Measurements from ENCODE around the gene SPAST. TPM values are rescaled to one million over a fixed set of nuclear protein-coding genes. Genes with fewer than 3 reads are reported as not detected.
"Not testable (repeated sequence)": the region's sequence is repeated elsewhere in the genome, so short reads cannot be mapped to it uniquely, and the experiment has no call there.

SPAST gene, protein sequence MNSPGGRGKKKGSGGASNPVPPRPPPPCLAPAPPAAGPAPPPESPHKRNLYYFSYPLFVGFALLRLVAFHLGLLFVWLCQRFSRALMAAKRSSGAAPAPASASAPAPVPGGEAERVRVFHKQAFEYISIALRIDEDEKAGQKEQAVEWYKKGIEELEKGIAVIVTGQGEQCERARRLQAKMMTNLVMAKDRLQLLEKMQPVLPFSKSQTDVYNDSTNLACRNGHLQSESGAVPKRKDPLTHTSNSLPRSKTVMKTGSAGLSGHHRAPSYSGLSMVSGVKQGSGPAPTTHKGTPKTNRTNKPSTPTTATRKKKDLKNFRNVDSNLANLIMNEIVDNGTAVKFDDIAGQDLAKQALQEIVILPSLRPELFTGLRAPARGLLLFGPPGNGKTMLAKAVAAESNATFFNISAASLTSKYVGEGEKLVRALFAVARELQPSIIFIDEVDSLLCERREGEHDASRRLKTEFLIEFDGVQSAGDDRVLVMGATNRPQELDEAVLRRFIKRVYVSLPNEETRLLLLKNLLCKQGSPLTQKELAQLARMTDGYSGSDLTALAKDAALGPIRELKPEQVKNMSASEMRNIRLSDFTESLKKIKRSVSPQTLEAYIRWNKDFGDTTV
- polyA plus RNA-seq (ENCODE audit: insufficient read length): 16.0 TPM

DNA sequence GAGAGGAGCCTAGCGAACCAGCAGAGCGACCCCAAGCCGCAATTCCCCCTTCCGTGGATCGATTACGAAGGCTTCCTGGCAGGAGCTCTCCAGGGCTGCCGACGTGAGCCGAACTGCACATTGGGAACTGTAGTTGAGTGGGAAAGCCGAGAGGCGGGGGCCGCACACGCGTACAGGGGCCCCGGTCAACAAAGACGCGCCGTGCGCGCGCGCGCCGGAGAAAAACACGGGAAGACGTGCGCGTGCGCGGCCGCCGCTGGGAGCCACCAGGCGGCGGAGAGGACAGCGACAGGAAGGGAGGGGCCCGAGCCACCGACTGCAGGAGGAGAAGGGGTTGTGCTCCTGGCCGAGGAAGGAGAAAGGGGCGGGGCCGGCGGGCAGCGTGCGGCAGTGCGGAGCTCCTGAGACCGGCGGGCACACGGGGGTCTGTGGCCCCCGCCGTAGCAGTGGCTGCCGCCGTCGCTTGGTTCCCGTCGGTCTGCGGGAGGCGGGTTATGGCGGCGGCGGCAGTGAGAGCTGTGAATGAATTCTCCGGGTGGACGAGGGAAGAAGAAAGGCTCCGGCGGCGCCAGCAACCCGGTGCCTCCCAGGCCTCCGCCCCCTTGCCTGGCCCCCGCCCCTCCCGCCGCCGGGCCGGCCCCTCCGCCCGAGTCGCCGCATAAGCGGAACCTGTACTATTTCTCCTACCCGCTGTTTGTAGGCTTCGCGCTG, at the start of gene SPAST:
SPAST (plus strand) TSS at position 247 of the 711 bp plus-strand sequence; CDS start at position 523, 276 bp downstream.
- DNase-seq (ENCODE audit: low read depth): peak; percentile 97

DNA sequence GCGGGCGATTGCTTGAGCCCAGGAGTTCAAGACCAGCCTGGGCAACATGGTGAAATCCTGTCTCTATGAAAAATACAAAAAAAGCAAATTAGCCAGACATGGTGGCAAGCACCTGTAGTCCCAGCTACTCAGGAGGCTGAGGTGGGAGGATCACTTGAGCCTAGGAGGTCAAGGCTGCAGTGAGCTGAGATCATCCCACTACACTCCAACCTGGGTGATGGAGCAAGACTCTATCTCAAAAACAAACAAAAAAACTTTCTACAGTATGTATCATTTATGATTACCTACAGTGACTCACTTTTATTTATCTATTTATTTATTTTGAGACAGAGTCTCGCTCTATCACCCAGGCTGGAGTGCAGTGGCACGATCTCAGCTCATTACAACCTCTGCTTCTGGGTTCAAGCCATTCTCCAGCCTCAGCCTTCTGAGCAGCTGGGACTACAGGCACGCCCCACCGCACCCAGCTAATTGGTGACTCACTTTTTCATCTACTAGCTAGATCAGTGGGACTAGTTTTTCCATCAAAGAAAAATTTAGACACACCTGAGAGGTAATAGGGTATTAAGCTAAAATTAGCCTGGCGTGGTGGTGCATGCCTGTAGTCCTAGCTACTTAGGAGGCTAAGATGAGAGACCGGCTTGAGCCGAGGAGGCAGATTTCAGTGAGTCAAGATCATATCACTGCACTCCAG, 44.4 kb upstream of the SPAST start:
- not testable (repeated sequence) for DNase-seq (ENCODE audit: low read depth)

DNA sequence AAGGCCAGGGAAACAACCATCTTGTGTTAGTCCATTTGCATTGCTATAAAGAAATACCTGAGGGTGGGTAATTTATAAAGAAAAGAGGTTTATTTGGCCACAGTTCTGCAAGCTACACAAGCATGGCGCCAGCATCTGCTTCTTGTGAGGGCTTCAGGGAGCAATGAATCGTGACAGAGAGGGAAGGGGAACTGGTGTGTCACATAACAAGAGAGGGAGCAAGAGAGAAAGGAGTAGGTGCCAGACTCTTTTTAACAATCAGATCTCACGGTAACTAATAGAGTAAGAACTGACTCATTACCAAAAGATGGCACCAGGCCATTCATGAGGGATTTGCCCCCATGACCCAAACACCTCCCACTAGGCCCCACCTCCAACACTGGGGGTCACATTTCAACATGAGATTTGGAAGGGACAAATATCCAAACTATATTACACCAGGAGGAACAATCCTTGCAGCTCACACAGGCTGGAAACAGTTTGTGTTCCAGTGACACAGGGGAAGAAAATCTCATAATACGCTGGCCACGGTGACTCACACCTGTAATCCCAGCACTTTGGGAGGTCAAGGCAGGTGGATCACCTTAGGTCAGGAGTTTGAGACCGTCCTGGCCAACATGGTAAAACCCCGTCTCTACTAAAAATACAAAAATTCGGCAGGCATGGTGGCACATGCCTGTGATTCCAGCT, 29.0 kb upstream of the SPAST start:
- not testable (repeated sequence) for DNase-seq (ENCODE audit: low read depth)

DNA sequence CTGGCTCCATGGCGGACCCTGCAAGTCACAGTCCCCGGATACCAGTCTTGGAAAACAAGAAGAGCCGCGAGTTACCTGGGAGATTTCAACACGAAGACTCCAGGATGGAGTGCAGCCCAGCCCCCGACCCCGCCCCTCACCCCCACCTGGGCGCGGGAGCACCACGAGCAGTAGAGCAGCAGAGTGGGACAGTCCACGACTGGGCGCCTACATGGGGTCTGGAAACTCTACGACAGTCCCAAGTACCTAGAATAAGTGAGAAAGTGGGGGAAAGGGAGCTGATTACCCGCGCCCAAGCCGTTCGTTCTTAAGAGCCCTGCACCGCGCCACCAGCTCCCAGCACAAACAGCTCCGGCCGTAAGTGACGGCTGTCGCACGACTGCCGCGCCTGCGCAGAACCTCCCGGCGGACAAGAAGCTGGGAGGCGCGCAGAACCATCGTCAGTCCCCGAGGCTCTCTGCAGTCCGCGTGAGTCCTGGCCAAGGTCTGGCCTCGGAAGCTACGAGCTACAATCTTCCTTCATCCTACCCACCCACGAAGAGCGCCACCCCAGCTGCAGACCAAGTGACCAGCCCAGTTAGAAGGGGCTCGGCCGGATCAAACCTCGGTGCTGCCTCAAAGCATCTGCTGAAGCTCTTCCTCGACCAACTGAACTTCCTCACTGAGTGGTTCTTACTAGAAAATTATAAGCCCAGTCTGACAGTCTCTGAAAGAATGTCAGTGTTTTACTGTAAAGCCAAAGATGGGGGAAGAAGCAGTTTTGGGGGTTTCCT, 23.7 kb upstream of the SPAST start, which contains the start of gene DPY30:
DPY30 (minus strand) TSS at position 359 of the 773 bp plus-strand sequence; CDS start at position 10, 349 bp downstream.
- peak; percentile 86 for DNase-seq (ENCODE audit: low read depth)

DNA sequence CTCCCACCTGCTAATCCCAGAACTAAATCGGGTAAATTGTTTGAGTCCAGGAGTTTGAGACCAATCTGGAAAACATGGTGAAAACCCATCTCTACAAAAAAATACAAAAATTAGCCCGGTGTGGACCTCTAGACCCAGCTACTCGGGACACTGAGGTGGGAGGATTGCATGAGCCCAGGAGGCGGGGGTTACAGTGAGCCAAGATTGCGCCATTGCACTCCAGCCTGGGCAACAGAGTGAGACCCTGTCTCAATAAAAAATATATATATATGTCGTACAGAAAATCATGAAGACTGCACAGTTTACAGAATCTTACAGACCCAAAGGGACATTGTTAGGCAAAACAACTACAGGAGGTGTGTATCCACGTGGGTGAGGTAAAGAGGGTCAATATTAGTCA, 19.8 kb upstream of the SPAST start:
- DNase-seq (ENCODE audit: low read depth): no peak

DNA sequence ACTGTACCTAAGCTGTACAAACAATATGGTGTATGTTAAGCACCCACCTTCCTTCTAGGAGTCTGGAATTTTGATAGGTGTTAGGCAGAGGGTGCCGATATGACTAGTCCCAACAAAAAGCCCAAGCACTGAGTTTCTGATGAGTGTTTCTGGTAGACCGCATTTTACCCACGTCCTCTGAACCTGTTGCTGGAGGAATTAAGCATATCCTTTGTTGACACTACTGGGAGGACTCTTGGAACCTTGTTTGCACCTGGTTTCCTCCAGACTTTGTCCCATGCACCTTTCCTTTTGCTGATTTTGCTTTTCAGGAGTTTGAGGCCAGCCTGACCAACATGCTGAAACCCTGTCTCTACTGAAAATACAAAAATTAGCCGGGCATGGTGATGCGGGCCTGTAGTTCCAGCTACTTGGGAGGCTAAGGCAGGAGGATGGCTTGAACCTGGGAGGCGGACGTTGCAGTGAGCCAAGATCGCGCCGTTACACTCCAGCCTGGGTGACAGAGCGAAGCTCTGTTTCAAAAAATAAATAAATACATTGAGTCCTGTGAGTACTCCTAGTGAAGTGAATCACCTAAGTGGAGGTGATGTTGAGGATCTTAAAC, 11.4 kb upstream of the SPAST start:
- DNase-seq (ENCODE audit: low read depth): no peak

DNA sequence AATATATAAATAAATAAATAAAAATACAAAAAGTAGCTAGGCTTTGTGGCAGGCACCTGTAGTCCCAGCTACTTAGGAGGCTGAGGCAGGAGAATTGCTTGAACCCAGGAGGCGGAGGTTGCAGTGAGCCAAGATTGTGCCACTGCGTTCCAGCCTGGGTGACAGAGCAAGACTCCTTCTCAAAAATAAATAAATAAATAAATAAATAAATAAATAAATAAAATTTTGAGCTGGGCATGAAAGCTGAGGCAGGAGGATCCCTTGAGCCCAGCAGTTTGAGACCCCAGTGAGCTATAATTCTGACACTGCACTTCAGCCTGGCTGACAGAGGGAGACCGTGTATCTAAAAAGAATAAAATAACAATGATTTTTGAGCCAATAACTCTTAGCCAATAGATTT, 8.8 kb upstream of the SPAST start:
- DNase-seq (ENCODE audit: low read depth): not testable (repeated sequence)

DNA sequence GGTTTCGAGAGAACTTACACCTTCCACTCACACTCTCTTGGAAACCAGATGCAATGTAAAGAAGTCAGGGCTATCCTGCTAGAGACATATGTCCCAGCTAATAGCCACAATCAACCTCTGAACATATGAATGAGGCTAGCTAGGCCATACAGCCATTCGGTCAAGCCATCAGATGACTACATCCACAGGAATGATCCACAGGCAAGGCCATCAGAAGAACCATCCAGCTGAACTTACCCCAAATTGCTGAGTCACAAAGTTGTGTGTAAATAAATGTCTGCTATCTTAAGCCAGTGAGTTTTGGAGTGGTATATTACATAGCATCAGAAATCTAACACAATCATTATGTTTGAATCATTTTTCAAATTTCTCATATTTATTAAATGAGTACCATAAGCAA, 5.2 kb upstream of the SPAST start:
- DNase-seq (ENCODE audit: low read depth): no peak

DNA sequence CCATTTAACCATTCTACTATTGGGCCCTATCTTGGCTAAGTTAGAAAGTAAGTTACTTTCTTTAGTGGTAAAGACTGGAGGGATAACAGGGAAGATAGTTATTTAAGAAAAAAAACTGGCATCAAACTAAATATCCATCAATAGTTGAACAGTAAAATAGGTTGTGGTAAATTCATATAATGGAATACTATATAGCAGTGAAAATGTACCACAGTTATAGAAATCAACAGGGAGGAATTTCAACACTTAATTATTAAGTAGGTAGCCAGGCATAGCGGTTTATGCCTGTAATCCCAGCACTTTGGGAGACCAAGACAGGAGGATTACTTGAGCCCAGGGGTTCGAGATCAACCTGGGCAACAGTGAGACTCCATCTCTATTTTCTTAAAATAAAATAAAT, 3.1 kb upstream of the SPAST start:
- no peak for DNase-seq (ENCODE audit: low read depth)

DNA sequence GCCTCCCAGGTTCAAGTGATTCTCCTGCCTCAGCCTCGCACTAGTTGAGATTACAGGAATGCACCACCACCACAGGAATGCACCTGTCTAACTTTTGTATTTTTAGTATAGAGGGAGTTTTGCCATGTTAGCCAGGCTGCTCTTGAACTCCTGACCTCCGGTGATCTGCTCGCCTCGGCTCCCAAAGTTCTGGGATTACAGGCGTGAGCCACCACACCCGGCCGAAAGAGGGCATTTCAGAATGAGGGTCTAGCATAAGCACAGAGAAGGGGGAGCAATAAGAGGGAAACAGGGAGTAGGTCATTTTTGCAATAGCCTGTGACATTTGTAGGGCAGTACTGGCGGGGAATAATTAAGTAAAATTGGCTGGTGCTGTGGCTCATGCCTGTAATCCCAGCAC, 1.9 kb upstream of the SPAST start:
- no peak for DNase-seq (ENCODE audit: low read depth)

DNA sequence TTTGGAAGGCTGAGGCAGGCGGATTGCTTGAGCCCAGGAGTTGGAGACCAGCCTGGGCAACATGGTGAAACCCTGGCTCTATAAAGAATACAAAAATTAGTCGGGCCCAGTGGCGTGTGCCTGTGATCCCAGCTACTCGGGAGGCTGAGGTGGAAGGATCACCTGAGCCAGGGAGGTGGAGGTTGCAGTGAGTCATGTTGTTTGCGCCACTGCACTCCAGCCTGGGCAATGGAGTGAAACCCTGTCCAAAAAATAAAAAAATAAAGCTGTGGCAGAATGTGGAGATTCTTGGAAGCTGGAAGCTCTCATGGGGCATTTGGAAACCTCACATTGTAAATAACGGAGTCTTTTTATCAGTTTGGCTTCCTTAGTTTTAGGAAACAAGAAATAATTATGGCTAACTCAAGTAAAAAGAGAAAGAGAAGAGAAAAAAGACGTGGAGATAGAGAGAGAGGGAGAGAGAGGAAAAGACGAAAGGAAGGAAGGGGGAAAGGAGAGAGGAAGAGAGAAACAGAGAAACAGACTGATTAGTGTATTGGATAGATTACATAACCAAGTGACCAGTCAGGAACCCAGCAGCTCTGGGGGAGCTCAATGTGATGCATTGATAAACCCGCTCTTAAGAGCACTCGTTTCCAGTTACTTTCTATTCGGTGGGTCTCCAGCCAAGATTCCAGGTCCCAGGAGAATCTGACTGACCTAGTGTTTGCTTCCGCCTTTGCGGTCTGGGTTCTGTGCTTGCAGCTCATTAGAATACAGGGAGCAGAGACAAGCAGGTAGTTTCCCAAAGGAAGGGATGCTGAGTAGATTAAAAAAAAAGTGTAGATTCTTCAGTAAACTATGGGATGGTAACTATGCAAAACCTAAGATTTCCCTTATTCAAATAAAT, 1.1 kb upstream of the SPAST start:
- peak; percentile 48 for DNase-seq (ENCODE audit: low read depth)

DNA sequence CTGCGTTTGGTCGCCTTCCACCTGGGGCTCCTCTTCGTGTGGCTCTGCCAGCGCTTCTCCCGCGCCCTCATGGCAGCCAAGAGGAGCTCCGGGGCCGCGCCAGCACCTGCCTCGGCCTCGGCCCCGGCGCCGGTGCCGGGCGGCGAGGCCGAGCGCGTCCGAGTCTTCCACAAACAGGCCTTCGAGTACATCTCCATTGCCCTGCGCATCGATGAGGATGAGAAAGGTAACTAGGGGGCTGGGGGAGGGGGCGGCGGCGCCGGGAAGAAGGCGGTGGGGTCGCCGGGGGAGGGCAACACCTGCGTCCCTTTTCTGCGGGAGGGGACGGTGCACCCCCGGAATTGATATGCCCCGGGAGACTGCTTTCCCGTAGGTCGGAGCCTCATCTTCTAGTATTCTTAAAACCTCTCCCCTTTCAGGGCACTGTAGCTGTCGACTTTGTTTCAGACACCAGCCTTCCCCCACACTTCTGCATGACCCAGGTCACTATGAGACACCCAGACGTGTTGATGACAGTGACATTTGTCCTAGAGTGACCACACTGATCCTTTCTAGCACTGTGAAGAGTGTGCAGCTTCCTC, 755 bp downstream of the SPAST start:
- DNase-seq (ENCODE audit: low read depth): no peak

DNA sequence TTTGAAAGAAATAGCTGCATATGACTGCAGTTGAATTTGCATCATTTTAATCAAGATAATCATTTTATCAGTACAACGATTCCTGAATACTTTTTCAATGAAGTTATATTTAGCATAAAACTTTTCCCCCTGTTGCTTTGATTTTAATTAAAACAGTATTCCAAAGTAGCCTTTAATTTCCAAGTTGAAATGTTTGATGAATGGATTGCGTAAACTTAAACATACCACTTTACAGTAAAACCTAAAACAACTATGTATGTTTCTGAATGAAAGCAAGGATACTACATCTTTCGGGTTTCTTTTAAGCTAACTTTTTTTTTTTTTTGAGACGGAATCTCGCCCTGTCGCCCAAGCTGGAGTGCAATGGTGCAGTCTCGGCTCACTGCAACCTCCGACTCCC, 1.4 kb downstream of the SPAST start:
- no peak for DNase-seq (ENCODE audit: low read depth)

DNA sequence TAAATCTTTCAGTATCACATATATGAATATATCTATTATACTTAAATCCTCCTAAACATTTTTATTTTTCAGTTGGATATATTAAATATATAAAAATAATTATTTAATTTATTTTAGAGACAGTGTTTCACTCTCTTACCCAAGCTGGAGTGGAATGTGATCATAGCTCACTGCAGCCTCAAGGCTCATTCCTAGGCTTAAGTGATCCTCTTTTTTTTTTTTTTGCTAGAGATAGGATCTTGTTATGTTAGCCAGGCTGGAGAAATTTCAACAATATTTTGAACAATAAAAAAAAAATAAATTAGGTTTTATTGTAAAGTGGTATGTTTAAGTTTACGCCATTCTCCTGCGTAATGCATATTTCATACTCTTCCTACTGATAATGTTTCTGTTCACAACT, 4.2 kb downstream of the SPAST start:
- DNase-seq (ENCODE audit: low read depth): no peak

DNA sequence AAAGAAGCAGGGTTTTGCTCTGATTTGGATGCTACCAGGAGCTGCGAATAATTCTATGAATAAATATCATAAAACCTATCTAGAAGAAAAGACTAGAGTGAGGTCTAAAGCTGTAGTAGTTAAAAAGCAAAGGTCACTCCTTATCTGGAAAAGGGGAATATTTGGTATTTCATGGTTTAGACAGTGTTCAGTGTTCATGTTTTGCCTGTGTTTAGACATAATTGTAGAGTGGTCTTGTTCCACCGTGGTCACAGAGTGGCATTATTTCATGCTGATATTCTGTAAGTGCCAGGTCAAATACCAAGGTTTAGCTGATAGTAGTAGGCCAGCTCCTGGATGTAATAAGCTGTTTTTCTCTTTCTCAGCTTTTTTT, 10.8 kb downstream of the SPAST start:
- DNase-seq (ENCODE audit: low read depth): no peak

DNA sequence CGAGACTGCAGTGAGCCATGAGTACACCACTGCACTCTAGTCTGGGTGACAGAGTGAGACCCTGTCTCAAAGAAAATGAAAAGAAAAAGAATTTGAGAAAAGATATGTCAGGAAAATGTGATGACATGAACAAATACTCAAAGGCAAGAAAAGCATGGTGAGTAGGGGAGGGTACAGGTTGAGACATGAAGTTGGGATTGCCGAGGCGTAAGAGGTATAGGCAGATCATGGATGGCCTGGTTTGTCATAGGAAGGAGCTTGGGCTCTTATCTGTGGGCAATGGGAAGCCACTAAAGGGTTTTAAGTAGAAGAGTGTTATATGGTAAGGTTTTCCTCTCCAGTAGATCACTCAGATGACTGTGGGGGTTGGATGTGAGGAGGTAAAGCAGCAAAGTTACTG, 32.3 kb downstream of the SPAST start:
- no peak for DNase-seq (ENCODE audit: low read depth)

DNA sequence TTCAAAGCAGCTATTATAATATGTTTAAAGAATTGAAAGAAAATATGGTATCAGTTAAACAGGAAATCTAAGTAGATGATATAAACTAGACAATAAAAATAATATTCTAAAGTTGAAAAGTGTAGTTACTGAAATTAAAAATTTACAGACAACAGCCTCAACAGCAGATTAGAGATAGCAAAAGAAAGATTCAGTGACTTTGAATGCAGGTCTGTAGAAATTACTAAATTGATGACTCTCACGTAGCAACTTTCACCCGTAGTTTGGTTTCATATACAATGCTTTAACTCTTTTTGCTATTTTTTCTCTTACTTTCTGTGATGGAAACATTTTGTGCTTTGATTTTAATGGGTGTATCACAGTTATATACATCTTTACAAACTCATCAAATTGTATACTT, 44.8 kb downstream of the SPAST start:
- DNase-seq (ENCODE audit: low read depth): no peak

DNA sequence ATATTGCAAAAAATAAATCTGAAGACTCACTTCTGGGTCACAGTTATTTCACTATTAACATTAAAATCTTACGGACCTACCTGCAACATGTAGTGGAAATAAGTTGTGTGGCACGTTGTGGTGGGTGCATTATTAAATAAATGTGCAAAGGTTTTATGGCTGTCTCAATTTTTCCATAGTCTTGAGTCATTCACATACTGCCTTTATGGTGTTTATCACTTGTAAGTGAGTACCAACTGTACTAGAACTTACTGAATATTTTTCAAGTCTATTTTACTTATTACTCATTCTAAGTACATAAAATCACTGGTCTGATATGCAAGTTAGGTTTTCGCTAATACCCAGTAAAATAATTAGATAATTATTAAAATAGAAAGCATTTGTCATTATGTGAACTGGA, 54.7 kb downstream of the SPAST start:
- no peak for DNase-seq (ENCODE audit: low read depth)

DNA sequence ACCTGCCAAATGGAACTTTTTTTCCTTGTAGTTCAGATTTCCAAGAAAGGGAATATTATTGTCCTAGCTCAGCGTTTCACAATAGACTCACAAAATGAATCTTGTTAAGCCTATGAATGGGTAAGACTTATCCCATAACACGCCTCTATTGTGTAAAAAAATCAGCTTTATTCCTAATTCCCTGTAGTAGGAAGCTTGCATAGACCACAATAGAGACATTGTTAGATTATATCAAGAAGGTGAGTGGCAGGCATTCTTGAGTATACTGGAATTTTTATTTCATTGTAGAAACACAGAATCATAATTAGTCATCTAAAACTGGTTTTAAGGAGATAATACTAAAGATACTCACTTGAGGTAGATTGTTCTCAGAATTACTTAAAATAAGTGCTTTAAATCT, 55.8 kb downstream of the SPAST start:
- DNase-seq (ENCODE audit: low read depth): no peak
